ENCODE data around the gene TUBB4A. TPM values are rescaled to one million over a fixed set of nuclear protein-coding genes. Genes with fewer than 3 reads are reported as not detected.

The TUBB4A gene
- total and polyA plus RNA-seq, 10 of the 15 experiments (the other 5 are each of a cell fraction or from before 2014, with no cell fraction given), result 0.29 to 22.4 (median 3.8) TPM

DNA sequence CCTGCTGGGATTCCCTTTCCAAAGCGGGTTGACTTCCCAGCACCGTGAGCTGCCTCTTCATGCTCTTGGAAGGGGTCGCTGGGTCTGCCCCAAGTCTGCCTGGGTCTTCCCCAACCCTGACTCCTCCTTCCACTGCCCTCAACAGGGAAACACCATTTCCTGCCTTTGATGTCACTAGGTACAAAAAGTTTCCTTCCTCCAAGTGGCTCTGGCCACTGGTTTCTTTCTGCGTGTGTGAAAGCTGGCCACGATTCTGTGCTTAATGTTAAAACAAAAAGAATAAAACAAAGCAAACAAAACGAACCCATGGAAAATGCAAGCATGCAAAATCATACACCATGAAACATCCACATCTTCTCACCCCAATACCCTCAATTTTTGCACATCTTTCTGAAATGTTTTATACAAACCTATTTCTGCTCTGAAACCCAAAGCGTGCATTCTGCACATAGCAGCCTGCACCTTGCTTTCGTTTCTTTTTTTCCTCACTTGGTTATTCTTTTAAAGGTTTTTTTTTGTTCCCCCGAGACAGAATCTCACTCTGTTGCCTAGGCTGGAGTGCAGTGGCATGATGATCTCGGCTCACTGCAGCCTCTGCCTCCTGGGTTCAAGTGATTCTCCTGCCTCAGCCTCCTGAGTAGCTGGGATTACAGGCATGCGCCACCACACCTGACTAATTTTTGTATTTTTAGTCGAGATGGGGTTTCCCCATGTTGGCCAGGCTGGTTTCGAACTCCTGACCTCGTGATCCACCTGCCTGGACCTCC is 16.2 kb upstream of the TUBB4A start (continued):
- TF ChIP-seq, protein P1, sequence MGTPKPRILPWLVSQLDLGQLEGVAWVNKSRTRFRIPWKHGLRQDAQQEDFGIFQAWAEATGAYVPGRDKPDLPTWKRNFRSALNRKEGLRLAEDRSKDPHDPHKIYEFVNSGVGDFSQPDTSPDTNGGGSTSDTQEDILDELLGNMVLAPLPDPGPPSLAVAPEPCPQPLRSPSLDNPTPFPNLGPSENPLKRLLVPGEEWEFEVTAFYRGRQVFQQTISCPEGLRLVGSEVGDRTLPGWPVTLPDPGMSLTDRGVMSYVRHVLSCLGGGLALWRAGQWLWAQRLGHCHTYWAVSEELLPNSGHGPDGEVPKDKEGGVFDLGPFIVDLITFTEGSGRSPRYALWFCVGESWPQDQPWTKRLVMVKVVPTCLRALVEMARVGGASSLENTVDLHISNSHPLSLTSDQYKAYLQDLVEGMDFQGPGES (IDR thresholded peaks at IDR 0.05), result no peak
- TF ChIP-seq, protein P2, sequence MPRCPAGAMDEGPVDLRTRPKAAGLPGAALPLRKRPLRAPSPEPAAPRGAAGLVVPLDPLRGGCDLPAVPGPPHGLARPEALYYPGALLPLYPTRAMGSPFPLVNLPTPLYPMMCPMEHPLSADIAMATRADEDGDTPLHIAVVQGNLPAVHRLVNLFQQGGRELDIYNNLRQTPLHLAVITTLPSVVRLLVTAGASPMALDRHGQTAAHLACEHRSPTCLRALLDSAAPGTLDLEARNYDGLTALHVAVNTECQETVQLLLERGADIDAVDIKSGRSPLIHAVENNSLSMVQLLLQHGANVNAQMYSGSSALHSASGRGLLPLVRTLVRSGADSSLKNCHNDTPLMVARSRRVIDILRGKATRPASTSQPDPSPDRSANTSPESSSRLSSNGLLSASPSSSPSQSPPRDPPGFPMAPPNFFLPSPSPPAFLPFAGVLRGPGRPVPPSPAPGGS (IDR thresholded peaks at IDR 0.05; ENCODE audit: borderline replicate concordance, insufficient read depth, low read depth, low read length, poor library complexity, severe bottlenecking), result no peak
- no peak for TF ChIP-seq YBX1 (IDR thresholded peaks at IDR 0.05)
- TF ChIP-seq, protein P3, sequence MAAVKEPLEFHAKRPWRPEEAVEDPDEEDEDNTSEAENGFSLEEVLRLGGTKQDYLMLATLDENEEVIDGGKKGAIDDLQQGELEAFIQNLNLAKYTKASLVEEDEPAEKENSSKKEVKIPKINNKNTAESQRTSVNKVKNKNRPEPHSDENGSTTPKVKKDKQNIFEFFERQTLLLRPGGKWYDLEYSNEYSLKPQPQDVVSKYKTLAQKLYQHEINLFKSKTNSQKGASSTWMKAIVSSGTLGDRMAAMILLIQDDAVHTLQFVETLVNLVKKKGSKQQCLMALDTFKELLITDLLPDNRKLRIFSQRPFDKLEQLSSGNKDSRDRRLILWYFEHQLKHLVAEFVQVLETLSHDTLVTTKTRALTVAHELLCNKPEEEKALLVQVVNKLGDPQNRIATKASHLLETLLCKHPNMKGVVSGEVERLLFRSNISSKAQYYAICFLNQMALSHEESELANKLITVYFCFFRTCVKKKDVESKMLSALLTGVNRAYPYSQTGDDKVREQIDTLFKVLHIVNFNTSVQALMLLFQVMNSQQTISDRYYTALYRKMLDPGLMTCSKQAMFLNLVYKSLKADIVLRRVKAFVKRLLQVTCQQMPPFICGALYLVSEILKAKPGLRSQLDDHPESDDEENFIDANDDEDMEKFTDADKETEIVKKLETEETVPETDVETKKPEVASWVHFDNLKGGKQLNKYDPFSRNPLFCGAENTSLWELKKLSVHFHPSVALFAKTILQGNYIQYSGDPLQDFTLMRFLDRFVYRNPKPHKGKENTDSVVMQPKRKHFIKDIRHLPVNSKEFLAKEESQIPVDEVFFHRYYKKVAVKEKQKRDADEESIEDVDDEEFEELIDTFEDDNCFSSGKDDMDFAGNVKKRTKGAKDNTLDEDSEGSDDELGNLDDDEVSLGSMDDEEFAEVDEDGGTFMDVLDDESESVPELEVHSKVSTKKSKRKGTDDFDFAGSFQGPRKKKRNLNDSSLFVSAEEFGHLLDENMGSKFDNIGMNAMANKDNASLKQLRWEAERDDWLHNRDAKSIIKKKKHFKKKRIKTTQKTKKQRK (IDR thresholded peaks at IDR 0.05; ENCODE audit: low read depth, low read length), result no peak
- TF ChIP-seq, protein P4, sequence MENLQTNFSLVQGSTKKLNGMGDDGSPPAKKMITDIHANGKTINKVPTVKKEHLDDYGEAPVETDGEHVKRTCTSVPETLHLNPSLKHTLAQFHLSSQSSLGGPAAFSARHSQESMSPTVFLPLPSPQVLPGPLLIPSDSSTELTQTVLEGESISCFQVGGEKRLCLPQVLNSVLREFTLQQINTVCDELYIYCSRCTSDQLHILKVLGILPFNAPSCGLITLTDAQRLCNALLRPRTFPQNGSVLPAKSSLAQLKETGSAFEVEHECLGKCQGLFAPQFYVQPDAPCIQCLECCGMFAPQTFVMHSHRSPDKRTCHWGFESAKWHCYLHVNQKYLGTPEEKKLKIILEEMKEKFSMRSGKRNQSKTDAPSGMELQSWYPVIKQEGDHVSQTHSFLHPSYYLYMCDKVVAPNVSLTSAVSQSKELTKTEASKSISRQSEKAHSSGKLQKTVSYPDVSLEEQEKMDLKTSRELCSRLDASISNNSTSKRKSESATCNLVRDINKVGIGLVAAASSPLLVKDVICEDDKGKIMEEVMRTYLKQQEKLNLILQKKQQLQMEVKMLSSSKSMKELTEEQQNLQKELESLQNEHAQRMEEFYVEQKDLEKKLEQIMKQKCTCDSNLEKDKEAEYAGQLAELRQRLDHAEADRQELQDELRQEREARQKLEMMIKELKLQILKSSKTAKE (IDR thresholded peaks at IDR 0.05; ENCODE audit: low read depth, poor library complexity, severe bottlenecking), result peak; percentile 70
- TF ChIP-seq NFXL1 (IDR thresholded peaks at IDR 0.05; ENCODE audit: borderline replicate concordance), result no peak
- no peak for TF ChIP-seq SRF (IDR thresholded peaks at IDR 0.05; ENCODE audit: low read depth in 2 of 2, low read length in 2 of 2)
- no peak for TF ChIP-seq WRNIP1 (IDR thresholded peaks at IDR 0.05; ENCODE audit: borderline replicate concordance, low read depth, low read length)
- peak in 1 of 2 experiments; percentile 31; a peak in 1 of 3 replicates for TF ChIP-seq EGR1 (IDR thresholded peaks at IDR 0.05; ENCODE audit: borderline replicate concordance in 1 of 2, low read depth in 2 of 2, low read length in 2 of 2)
- TF ChIP-seq, protein P5, sequence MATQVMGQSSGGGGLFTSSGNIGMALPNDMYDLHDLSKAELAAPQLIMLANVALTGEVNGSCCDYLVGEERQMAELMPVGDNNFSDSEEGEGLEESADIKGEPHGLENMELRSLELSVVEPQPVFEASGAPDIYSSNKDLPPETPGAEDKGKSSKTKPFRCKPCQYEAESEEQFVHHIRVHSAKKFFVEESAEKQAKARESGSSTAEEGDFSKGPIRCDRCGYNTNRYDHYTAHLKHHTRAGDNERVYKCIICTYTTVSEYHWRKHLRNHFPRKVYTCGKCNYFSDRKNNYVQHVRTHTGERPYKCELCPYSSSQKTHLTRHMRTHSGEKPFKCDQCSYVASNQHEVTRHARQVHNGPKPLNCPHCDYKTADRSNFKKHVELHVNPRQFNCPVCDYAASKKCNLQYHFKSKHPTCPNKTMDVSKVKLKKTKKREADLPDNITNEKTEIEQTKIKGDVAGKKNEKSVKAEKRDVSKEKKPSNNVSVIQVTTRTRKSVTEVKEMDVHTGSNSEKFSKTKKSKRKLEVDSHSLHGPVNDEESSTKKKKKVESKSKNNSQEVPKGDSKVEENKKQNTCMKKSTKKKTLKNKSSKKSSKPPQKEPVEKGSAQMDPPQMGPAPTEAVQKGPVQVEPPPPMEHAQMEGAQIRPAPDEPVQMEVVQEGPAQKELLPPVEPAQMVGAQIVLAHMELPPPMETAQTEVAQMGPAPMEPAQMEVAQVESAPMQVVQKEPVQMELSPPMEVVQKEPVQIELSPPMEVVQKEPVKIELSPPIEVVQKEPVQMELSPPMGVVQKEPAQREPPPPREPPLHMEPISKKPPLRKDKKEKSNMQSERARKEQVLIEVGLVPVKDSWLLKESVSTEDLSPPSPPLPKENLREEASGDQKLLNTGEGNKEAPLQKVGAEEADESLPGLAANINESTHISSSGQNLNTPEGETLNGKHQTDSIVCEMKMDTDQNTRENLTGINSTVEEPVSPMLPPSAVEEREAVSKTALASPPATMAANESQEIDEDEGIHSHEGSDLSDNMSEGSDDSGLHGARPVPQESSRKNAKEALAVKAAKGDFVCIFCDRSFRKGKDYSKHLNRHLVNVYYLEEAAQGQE (IDR thresholded peaks at IDR 0.05; ENCODE audit: low read depth, low read length), result no peak

Data from GM12878 (cell line).